ENCODE measurements around the gene CHMP6.

The CHMP6 gene

GRCh38 chr17:80984749-80985148, 6.9 kb upstream of the CHMP6 start:
- Histone ChIP-seq H3K36me3 (replicated peaks in 1 of 2; ENCODE audit: control insufficient read depth in 2 of 2, insufficient read depth in 2 of 2, low read length in 2 of 2) (no peaks in the 10 kb centered on the region), H3K4me2 (ENCODE audit: insufficient read depth, low read length, poor library complexity, severe bottlenecking) (no peak overlapping the region), H3K23ac (ENCODE audit: low read depth, low read length, poor library complexity) (no peak overlapping the region), H4K91ac (ENCODE audit: low read depth, low read length, poor library complexity) (no peak overlapping the region), H2AFZ (ENCODE audit: low read length) (peak overlapping the region; percentile 60), H3K4me1 (ENCODE audit: control insufficient read depth in 2 of 2, insufficient read depth in 1 of 2, low read depth in 1 of 2, low read length in 2 of 2) (peaks cover 7 to 18% of the 10 kb centered on the region in 2 donors), H3K18ac (ENCODE audit: low read length) (no peak overlapping the region), H3K9ac (ENCODE audit: low read depth, low read length, poor library complexity) (no peak overlapping the region), H4K8ac (ENCODE audit: low read depth, low read length) (no peak overlapping the region), H3K14ac (ENCODE audit: low read length) (no peak overlapping the region), H3K4me3 (ENCODE audit: low read length in 2 of 2) (no peak overlapping the region), H3K27ac (replicated peaks; ENCODE audit: low read length) (no peak overlapping the region), H3K79me1 (ENCODE audit: low read depth, low read length) (peaks cover 2% of the 10 kb centered on the region), H3K9me3 (replicated peaks in 1 of 2; ENCODE audit: control insufficient read depth in 2 of 2, insufficient read depth in 1 of 2, low read depth in 1 of 2, low read length in 2 of 2) (peaks cover 0 to 2% of the 10 kb centered on the region in 2 donors), H2AK5ac (ENCODE audit: low read depth, low read length) (no peak overlapping the region), H2BK15ac (ENCODE audit: low read length) (no peak overlapping the region), H3K4ac (ENCODE audit: low read length) (no peak overlapping the region), H2BK12ac (ENCODE audit: low read length) (no peak overlapping the region), H3K27me3 (ENCODE audit: control insufficient read depth in 3 of 3, insufficient read depth in 3 of 3, low read depth in 1 of 3, low read length in 3 of 3) (peaks cover 0 to 21% (median 3%) of the 10 kb centered on the region in 3 experiments), H2BK5ac (ENCODE audit: low read length) (no peak overlapping the region), H2BK120ac (ENCODE audit: low read depth, low read length) (no peak overlapping the region)
- WGBS, 2 donors (ENCODE audit: extremely low coverage in 2 of 2, insufficient read length in 2 of 2, insufficient replicate concordance in 1 of 2): no CpG with 5 or more reads among the region's 7 CpGs
- peak; percentile 51 for DNase-seq (ENCODE audit: low spot score)

GRCh38 chr17:80986046-80986445, 5.6 kb upstream of the CHMP6 start:
- peaks cover 2% of the 10 kb centered on the region for H3K79me1 ChIP-seq (ENCODE audit: low read depth, low read length)
- H2BK15ac ChIP-seq (ENCODE audit: low read length): no peak overlapping the region
- H3K4ac ChIP-seq (ENCODE audit: low read length): no peak overlapping the region
- H3K4me3 ChIP-seq (ENCODE audit: low read length in 2 of 2): no peak overlapping the region
- no peak overlapping the region for H2BK12ac ChIP-seq (ENCODE audit: low read length)
- H3K9ac ChIP-seq (ENCODE audit: low read depth, low read length, poor library complexity): no peak overlapping the region
- H3K27ac ChIP-seq (replicated peaks; ENCODE audit: low read length): no peak overlapping the region
- WGBS, 2 donors (ENCODE audit: extremely low coverage in 2 of 2, insufficient read length in 2 of 2, insufficient replicate concordance in 1 of 2): no CpG with 5 or more reads among the region's 7 CpGs
- DNase-seq (ENCODE audit: low spot score): no peak
- H3K4me2 ChIP-seq (ENCODE audit: insufficient read depth, low read length, poor library complexity, severe bottlenecking): no peak overlapping the region
- no peak overlapping the region for H4K8ac ChIP-seq (ENCODE audit: low read depth, low read length)
- H4K91ac ChIP-seq (ENCODE audit: low read depth, low read length, poor library complexity): no peak overlapping the region
- H3K14ac ChIP-seq (ENCODE audit: low read length): no peak overlapping the region
- no peak overlapping the region for H2AFZ ChIP-seq (ENCODE audit: low read length)
- H2BK5ac ChIP-seq (ENCODE audit: low read length): no peak overlapping the region
- no peak overlapping the region for H3K23ac ChIP-seq (ENCODE audit: low read depth, low read length, poor library complexity)
- no peak overlapping the region for H2AK5ac ChIP-seq (ENCODE audit: low read depth, low read length)
- H3K9me3 ChIP-seq (replicated peaks in 1 of 2; ENCODE audit: control insufficient read depth in 2 of 2, insufficient read depth in 1 of 2, low read depth in 1 of 2, low read length in 2 of 2): peaks cover 0 to 2% of the 10 kb centered on the region in 2 donors
- peaks cover 0 to 21% (median 3%) of the 10 kb centered on the region in 3 experiments for H3K27me3 ChIP-seq (ENCODE audit: control insufficient read depth in 3 of 3, insufficient read depth in 3 of 3, low read depth in 1 of 3, low read length in 3 of 3)
- H3K36me3 ChIP-seq (replicated peaks in 1 of 2; ENCODE audit: control insufficient read depth in 2 of 2, insufficient read depth in 2 of 2, low read length in 2 of 2): no peaks in the 10 kb centered on the region
- H3K4me1 ChIP-seq (ENCODE audit: control insufficient read depth in 2 of 2, insufficient read depth in 1 of 2, low read depth in 1 of 2, low read length in 2 of 2): peaks cover 4 to 18% of the 10 kb centered on the region in 2 donors
- H2BK120ac ChIP-seq (ENCODE audit: low read depth, low read length): no peak overlapping the region
- no peak overlapping the region for H3K18ac ChIP-seq (ENCODE audit: low read length)

- Histone ChIP-seq H2BK5ac (ENCODE audit: low read length) (no peak overlapping the region), H2BK12ac (ENCODE audit: low read length) (no peak overlapping the region), H3K4me3 (ENCODE audit: low read length in 2 of 2) (no peak overlapping the region), H3K4me1 (ENCODE audit: control insufficient read depth in 2 of 2, insufficient read depth in 1 of 2, low read depth in 1 of 2, low read length in 2 of 2) (peaks cover 4 to 18% of the 10 kb centered on the region in 2 donors), H3K4ac (ENCODE audit: low read length) (no peak overlapping the region), H3K36me3 (replicated peaks in 1 of 2; ENCODE audit: control insufficient read depth in 2 of 2, insufficient read depth in 2 of 2, low read length in 2 of 2) (no peaks in the 10 kb centered on the region), H3K18ac (ENCODE audit: low read length) (no peak overlapping the region), H3K9me3 (replicated peaks in 1 of 2; ENCODE audit: control insufficient read depth in 2 of 2, insufficient read depth in 1 of 2, low read depth in 1 of 2, low read length in 2 of 2) (peaks cover 0 to under 1% of the 10 kb centered on the region in 2 donors), H3K23ac (ENCODE audit: low read depth, low read length, poor library complexity) (no peak overlapping the region), H3K27ac (replicated peaks; ENCODE audit: low read length) (no peak overlapping the region), H2AK5ac (ENCODE audit: low read depth, low read length) (peak overlapping the region; percentile 96), H3K27me3 (ENCODE audit: control insufficient read depth in 3 of 3, insufficient read depth in 3 of 3, low read depth in 1 of 3, low read length in 3 of 3) (peaks cover 0 to 16% (median 3%) of the 10 kb centered on the region in 3 experiments), H3K4me2 (ENCODE audit: insufficient read depth, low read length, poor library complexity, severe bottlenecking) (no peak overlapping the region), H4K91ac (ENCODE audit: low read depth, low read length, poor library complexity) (no peak overlapping the region), H3K79me1 (ENCODE audit: low read depth, low read length) (peaks cover 2% of the 10 kb centered on the region), H3K9ac (ENCODE audit: low read depth, low read length, poor library complexity) (no peak overlapping the region), H2AFZ (ENCODE audit: low read length) (peak overlapping the region; percentile 80), H3K14ac (ENCODE audit: low read length) (no peak overlapping the region), H2BK120ac (ENCODE audit: low read depth, low read length) (no peak overlapping the region), H2BK15ac (ENCODE audit: low read length) (no peak overlapping the region), H4K8ac (ENCODE audit: low read depth, low read length) (no peak overlapping the region)
- no CpG with 5 or more reads among the region's 18 CpGs for WGBS, 2 donors (ENCODE audit: extremely low coverage in 2 of 2, insufficient read length in 2 of 2, insufficient replicate concordance in 1 of 2)
- no peak for DNase-seq (ENCODE audit: low spot score)
These were observed 4.7 kb upstream of the CHMP6 start for GRCh38 chr17:80986816-80987475.

- no peak overlapping the region for H2BK12ac ChIP-seq (ENCODE audit: low read length)
- H2BK15ac ChIP-seq (ENCODE audit: low read length): peak overlapping the region; percentile 8
- no peaks in the 10 kb centered on the region for H3K9me3 ChIP-seq (replicated peaks in 1 of 2; ENCODE audit: control insufficient read depth in 2 of 2, insufficient read depth in 1 of 2, low read depth in 1 of 2, low read length in 2 of 2)
- H2BK5ac ChIP-seq (ENCODE audit: low read length): no peak overlapping the region
- no peak overlapping the region for H3K4ac ChIP-seq (ENCODE audit: low read length)
- peaks cover 7 to 23% of the 10 kb centered on the region in 2 donors for H3K4me1 ChIP-seq (ENCODE audit: control insufficient read depth in 2 of 2, insufficient read depth in 1 of 2, low read depth in 1 of 2, low read length in 2 of 2)
- no peak overlapping the region for H2BK120ac ChIP-seq (ENCODE audit: low read depth, low read length)
- no peak overlapping the region for H3K14ac ChIP-seq (ENCODE audit: low read length)
- H3K79me1 ChIP-seq (ENCODE audit: low read depth, low read length): peaks cover 2% of the 10 kb centered on the region
- H3K23ac ChIP-seq (ENCODE audit: low read depth, low read length, poor library complexity): no peak overlapping the region
- peak overlapping the region; percentile 0 for H3K9ac ChIP-seq (ENCODE audit: low read depth, low read length, poor library complexity)
- peak overlapping the region; percentile 10 for H2AK5ac ChIP-seq (ENCODE audit: low read depth, low read length)
- H4K8ac ChIP-seq (ENCODE audit: low read depth, low read length): no peak overlapping the region
- no CpG with 5 or more reads among the region's 16 CpGs for WGBS, 2 donors (ENCODE audit: extremely low coverage in 2 of 2, insufficient read length in 2 of 2, insufficient replicate concordance in 1 of 2)
- peak overlapping the region; percentile 80 for H2AFZ ChIP-seq (ENCODE audit: low read length)
- H3K27ac ChIP-seq (replicated peaks; ENCODE audit: low read length): no peak overlapping the region
- no peaks in the 10 kb centered on the region for H3K36me3 ChIP-seq (replicated peaks in 1 of 2; ENCODE audit: control insufficient read depth in 2 of 2, insufficient read depth in 2 of 2, low read length in 2 of 2)
- DNase-seq (ENCODE audit: low spot score): no peak
- H3K18ac ChIP-seq (ENCODE audit: low read length): no peak overlapping the region
- no peak overlapping the region for H3K4me3 ChIP-seq (ENCODE audit: low read length in 2 of 2)
- H3K4me2 ChIP-seq (ENCODE audit: insufficient read depth, low read length, poor library complexity, severe bottlenecking): no peak overlapping the region
- H4K91ac ChIP-seq (ENCODE audit: low read depth, low read length, poor library complexity): no peak overlapping the region
- peaks cover 0 to 6% (median 3%) of the 10 kb centered on the region in 3 experiments for H3K27me3 ChIP-seq (ENCODE audit: control insufficient read depth in 3 of 3, insufficient read depth in 3 of 3, low read depth in 1 of 3, low read length in 3 of 3)
These were observed 3.6 kb upstream of the CHMP6 start for GRCh38 chr17:80987941-80988461.
